A204.1 (cell line): Measurements from ENCODE around the gene TMC6.

Experiments used
- FAIRE-seq: peaks from 2 replicates; lab custom pipeline; 2012; peaks lifted over from hg19 to GRCh38; lab: Jason Lieb, UNC

Gene TMC6

DNA sequence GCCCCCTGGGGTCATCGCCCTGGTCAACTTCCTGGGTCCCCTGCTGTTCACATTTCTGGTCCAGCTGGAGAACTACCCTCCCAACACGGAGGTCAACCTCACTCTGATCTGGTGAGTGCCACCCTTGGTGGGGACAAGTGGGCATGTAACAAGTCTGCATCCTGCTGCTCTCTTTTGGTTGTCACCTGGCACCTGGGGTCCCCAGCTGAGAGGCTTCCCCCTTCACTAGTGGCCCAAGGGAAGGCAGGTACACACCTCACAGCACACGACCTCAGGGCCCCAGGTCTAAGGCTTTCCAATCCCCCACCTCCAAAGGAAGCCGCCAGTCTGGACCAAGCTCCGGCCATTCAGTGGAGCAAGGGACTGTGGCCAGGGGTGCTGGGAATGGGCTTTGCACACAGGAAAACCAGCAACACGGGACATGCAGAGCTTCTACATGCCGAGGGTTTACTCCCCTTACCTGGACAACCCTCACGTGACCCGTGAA, 6.4 kb upstream of the TMC6 start:
- no peak for FAIRE-seq

GRCh38 chr17:78133971-78134898, 5.7 kb upstream of the TMC6 start:
- FAIRE-seq = no peak

- FAIRE-seq = no peak
These were observed 4.8 kb upstream of the TMC6 start for GRCh38 chr17:78133179-78133951.

DNA sequence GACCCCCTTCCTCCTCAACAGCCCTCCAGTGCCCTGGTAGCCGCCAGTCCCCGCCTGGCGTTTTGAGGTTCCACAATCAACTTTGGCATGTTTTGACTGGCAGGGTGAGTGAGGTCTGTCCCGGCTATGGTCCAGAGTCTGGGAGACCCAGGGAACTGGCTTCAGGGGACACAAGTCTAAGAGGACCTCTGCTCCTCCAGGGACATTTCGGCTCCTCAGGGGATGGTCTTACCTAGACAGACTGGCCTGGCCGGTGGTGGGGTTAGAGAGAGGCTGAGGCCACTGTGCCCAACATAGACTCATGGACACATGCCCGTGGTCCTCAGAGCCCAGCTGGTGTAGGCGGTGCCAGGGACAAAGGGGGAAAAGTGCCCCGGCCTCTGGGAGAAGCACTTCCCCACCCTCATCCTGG, 4.2 kb upstream of the TMC6 start:
- FAIRE-seq = no peak

DNA sequence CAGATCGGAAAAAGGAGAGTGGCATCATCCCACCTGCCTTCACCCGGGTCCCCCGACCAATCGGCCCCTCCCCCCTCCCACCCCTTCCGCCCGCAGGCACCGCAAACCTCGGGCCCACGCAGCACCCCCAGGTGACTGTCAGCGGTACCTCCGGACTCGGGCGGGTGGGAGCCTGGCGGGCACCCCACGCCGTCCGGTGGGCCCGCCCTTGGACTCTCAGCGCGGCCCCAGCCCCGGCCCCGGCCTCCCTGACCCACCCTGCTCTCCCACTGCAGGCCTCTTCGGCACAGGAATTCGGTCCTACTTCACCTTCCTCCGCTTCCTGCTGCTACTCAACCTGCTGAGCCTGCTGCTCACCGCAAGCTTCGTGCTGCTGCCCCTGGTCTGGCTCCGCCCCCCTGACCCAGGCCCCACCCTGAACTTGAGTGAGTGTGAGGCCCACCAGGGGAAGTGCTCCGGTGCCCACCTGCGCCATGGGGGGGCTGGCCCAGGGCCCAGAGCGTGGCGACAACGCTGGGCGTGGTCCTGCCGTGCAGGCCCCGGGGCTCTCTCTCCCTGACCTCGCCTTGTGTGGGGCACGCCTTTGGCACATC, 3.6 kb upstream of the TMC6 start:
- FAIRE-seq = no peak

- no peak for FAIRE-seq
These were observed 2.9 kb upstream of the TMC6 start for GRCh38 chr17:78131172-78132083.

DNA sequence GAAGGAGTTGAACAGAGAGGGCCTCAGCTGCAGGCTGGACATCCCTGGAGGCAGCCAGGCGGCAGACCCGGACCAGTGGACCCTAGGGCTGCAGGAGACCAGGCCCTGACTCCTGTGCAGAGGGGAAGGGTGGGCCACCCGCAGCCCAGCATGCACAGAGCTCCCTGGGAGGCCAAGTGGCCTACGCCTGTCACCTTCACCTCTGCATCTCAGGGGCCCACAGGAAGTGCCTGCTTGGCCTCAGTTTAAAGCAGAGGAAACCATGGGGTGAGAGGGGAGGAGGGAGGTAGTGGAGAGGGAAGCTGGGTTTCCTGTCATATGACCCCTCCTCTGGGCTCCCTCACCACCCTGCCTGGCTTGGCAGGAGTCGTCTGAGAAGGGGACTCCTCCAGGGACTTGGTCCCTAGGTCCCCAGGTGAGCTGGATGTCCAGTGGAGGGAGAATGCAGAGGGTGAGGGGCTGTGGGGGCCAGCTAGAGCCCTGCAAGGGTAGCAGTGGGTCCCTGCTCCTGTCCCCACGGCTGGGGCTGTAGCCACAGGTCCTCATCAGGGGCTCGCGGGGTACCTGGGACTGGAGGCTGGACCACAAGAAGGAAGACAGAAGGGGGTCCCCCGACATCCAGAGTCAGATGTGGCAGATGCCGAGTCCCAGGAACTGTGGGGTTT, 2.0 kb upstream of the TMC6 start, which contains the start of gene TMC8:
TMC8 (plus strand) TSS at position 335 of the 665 bp plus-strand sequence. CDS start 818 bp downstream, outside the sequence.
- FAIRE-seq = no peak

- FAIRE-seq = no peak
These were observed 1.5 kb upstream of the TMC6 start for GRCh38 chr17:78130090-78130436.

DNA sequence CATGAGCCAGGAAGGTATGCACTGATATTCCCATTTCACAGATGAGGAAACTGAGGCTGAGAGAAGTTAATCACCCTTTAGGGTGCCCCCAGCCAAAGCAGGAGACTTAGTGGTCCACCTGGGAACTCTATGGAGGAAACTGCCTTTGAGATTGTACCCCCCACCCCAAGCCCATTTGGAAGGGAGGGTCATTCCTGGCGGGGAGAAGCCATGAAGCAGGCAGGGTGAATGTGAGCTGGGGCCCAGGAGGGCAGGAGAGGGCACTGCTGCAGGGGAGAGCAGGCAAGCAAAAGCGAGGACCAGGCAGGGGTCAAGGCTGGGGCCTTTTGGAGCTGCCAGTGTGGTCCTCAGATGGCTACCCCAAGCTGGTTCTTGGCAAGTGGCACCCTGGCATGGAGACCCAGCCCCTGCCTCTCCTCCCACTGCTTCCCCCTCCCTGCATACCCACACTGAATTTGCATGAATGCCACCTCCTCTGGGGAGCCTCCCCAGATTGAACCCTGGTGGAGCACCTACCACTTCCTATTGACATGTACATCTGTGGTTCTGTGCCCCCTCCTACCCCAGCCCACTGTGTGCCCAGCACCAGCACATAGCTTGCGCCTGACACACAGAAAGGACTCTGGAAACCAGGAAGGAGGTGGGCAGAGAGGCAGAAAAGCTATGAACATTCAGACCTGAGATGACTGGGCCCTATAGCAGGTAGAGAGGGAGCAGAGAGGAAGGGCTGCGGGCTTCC, 965 bp upstream of the TMC6 start:
- no peak for FAIRE-seq

DNA sequence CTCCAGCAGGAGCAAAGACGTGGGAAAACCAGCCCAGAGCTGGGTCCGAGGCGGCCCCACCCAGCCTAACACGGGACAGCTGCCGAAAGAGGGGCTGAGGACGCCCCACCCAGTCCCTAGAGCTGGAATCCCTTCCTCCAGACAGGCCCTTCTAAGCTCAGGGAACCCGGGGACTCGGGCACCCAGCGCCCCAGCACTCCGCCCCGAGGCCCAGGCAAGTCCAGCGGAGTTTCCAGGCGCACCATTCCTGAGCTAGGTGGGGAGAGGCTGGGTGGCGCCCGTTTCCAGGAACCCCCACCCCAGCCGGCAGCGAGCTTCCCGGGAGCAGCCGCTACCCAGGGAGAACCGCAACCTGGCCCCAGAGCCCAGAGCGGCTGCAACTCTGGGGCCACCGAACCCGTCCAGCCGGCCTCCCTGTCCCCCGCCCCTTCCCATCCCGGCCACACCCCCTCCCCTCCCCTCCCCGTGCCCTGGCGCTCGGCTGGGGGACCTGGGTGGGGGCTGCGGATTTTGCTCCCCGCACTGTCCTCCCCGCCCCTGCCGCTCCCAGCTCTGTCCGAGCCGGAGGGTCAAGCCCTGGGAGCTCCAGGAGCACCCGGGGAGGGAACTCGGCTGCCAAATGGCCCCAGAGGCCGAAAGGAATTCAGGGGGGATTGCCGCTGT, 536 bp downstream of the TMC6 start:
- no peak for FAIRE-seq

DNA sequence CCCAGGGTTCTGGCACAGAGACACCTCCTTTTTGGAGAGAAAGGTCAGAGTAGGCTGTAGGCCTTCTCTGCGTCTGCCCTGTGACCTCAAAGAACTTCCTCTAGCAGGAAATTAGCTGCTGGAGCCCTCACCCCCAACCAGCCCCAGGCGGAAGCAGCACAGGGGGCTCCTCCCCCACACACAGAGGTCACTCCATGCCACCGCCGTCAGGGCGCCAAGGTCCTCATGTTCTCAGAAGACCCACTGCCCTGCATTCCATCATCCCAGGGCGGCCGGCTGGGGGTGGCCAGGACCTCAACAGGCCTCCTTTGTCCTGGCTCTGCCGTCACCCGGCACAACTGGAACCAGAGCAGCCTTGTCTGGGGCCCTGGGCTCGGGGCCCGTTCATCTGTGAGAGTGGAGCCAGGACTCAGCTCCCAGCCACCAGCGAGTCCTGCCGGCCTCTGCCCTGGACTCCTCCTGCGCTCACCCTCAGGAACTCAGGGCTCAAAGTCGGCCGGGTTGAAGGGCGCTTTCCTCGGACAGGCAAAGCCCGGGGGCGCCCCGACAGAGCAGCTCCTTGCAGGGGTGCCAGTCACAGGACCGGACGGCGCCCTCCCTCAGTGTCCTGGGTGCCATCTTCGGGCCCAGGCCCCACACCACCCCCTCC, 1.2 kb downstream of the TMC6 start:
- FAIRE-seq = no peak

- no peak for FAIRE-seq
These were observed 1.7 kb downstream of the TMC6 start for GRCh38 chr17:78126895-78127238.

DNA sequence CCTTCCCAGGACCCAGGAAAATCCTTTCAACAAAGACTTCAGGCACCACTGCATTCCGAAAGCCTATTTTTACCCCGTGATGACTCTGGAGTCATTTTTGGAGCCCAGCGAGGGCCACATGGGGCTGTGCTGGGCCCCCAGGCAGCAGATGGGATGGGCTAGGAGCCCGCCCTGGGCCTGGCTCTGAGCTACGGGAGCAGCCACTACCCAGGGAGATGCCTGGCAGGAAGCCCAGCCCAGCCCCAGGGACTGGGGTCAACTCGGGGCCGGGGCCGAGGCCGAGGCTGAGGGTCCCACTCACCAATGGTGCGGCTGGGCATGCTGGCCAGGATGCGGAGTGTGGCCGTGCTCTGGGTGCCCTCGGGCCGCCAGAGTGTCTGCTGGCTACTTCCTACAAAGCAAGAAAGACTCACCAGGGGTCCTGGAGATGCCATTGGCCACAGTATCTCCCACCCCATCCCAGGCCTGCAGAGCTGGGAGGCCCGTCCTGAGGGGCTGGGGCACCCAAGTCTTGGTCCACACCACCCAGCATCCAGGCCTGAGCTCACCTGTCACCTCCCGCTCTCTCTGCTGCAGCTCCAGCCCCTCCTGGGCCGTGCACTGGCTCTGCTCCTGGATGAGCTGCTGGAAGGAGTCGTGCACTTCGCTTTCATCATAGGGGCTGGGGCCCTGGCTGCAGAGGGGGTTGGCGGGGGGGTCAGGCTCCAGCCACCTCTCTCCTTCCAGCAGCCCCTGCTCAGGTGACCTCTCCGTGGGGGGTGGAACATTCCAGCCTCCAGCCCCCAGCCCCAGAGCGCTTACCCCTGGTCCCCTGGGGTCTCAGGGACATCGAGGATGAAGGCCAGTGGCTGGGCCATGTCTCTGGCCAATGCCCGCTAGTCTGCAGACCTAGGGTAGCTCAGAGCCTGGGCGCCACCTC, 2.3 kb downstream of the TMC6 start:
- no peak for FAIRE-seq

- no peak for FAIRE-seq
These were observed 3.2 kb downstream of the TMC6 start for GRCh38 chr17:78125138-78125913.

GRCh38 chr17:78124836-78125137, 3.8 kb downstream of the TMC6 start:
- FAIRE-seq = no peak

DNA sequence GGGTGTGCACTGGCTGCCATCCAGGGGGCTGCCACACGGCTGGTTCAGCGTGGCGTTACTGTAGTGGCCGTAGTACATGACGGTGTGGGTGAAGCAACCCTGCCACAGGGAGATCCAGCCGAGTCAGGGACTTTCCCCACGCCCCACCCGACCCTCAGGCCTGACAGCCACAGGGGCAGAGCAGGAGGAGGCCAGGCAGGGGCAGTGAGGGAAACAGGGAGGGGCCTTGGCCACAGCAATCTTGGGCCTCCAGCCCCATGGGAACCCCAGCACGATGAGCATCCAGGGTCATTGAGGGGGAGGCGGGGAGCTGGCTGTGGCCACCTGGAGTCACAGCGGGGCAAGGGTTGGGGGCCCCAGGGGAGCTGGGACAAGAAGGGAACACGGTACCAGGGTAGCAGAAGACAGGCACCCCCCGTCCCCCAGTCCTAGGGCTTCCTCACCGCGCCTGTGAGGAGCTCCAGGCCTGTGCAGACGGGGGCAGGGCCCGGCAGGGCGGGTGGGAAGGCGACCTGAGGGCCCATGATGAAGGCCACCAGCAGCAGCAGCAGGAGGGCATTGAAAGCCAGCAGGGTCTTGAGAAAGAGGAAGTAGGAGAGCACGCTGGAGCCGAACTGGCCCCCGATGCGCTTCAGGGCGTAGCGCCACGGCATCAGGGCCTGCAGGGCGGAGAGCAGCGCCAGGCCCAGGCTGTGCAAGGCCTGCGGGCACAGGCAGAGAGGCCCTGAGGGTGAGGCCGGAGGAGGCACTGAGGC, 4.3 kb downstream of the TMC6 start:
- no peak for FAIRE-seq
